WTC11 (cell line): ENCODE data around the gene ARID3B. TPM values are rescaled to one million over a fixed set of nuclear protein-coding genes. Genes with fewer than 3 reads are reported as not detected.

ENCODE experiments used
- ATAC-seq: fragments of 200-7000 bp; cut with Tn5 transposase; 2 replicates; pipeline ENCODE4 v1.10.0; 2021; ENCODE audit warnings: mild to moderate bottlenecking, moderate library complexity
- CTCF ChIA-PET: fragments of 300-600 bp; sonication (Branson Sonifier 250); formaldehyde crosslinking; loops from one replicate; lab custom pipeline; 2021; ENCODE audit warnings: antibody characterized with exemption; lab: Charles Lee
- POLR2A ChIA-PET: fragments of 350-600 bp; sonication (Branson Sonifier 250); formaldehyde crosslinking; loops from one replicate; lab custom pipeline; 2021; ENCODE audit warnings: antibody characterized with exemption; lab: Charles Lee
- DNase-seq: peaks from one replicate; pipeline ENCODE4 v3.0.0; 2021; ENCODE audit warnings: low spot score
- H3K27ac Mint-ChIP-seq: 2 replicates; pipeline ENCODE4 v1.8.0; 2021; ENCODE audit warnings: mixed read lengths
- H3K27me3 Mint-ChIP-seq: 2 replicates; pipeline ENCODE4 v1.8.0; 2021; ENCODE audit warnings: low read depth, mild to moderate bottlenecking, moderate library complexity, mixed read lengths
- H3K36me3 Mint-ChIP-seq: 2 replicates; pipeline ENCODE4 v1.8.0; 2021; ENCODE audit warnings: mixed read lengths
- H3K4me1 Mint-ChIP-seq: 2 replicates; pipeline ENCODE4 v1.8.0; 2022; ENCODE audit warnings: mixed read lengths
- H3K4me3 Mint-ChIP-seq: 2 replicates; pipeline ENCODE4 v1.8.0; 2021; ENCODE audit warnings: mild to moderate bottlenecking, moderate library complexity, mixed read lengths
- H3K9me3 Mint-ChIP-seq: 2 replicates; pipeline ENCODE4 v1.8.0; 2021; ENCODE audit warnings: mixed read lengths
- CBFB ChIP-seq: sonication (generic); formaldehyde crosslinking; IDR thresholded peaks from 2 replicates; pipeline ENCODE4 v1.8.1; 2022; ENCODE audit warnings: mild to moderate bottlenecking, low read depth, missing genetic modification reagents
- EMX1 ChIP-seq: fragments of 250-450 bp; sonication (Bioruptor Pico); IDR thresholded peaks from 2 replicates; pipeline ENCODE4 v1.8.0; 2021; ENCODE audit warnings: mild to moderate bottlenecking
- MXD4 ChIP-seq: fragments of 250-450 bp; sonication (Bioruptor Pico); IDR thresholded peaks from 2 replicates; pipeline ENCODE4 v1.8.0; 2021; ENCODE audit warnings: mild to moderate bottlenecking, moderate library complexity, borderline replicate concordance
- MYBL2 ChIP-seq: sonication (generic); formaldehyde crosslinking; IDR thresholded peaks from 2 replicates; pipeline ENCODE4 v1.8.1; 2023; ENCODE audit warnings: mild to moderate bottlenecking, moderate library complexity, missing genetic modification reagents
- NFYB ChIP-seq: sonication (generic); formaldehyde crosslinking; conservative IDR thresholded peaks from 2 replicates; pipeline ENCODE4 v1.8.0; 2022; ENCODE audit warnings: low read depth, missing genetic modification reagents
- NR3C1 ChIP-seq: sonication (generic); formaldehyde crosslinking; conservative IDR thresholded peaks from 2 replicates; pipeline ENCODE4 v1.8.1; 2023; ENCODE audit warnings: low read depth, mild to moderate bottlenecking, missing genetic modification reagents
- PRRX2 ChIP-seq: fragments of 250-450 bp; sonication (Bioruptor Pico); IDR thresholded peaks from 2 replicates; pipeline ENCODE4 v1.8.0; 2021; ENCODE audit warnings: mild to moderate bottlenecking
- RELA ChIP-seq: sonication (generic); formaldehyde crosslinking; IDR thresholded peaks from 2 replicates; pipeline ENCODE4 v1.8.1; 2022; ENCODE audit warnings: missing genetic modification reagents, mild to moderate bottlenecking, borderline replicate concordance
- SMAD4 ChIP-seq: sonication (generic); formaldehyde crosslinking; IDR thresholded peaks from 2 replicates; pipeline ENCODE4 v1.8.0; 2022; ENCODE audit warnings: mild to moderate bottlenecking, missing genetic modification reagents
- SOX15 ChIP-seq: fragments of 250-450 bp; sonication (Bioruptor Pico); IDR thresholded peaks from 2 replicates; pipeline ENCODE4 v1.9.0; 2021; ENCODE audit warnings: mild to moderate bottlenecking
- TEAD1 ChIP-seq: sonication (generic); formaldehyde crosslinking; IDR thresholded peaks from 2 replicates; pipeline ENCODE4 v1.8.0; 2022; ENCODE audit warnings: mild to moderate bottlenecking, missing genetic modification reagents
- TEAD4 ChIP-seq: sonication (generic); formaldehyde crosslinking; IDR thresholded peaks from 2 replicates; pipeline ENCODE4 v1.8.0; 2022; ENCODE audit warnings: mild to moderate bottlenecking, missing genetic modification reagents
- TP53 ChIP-seq: sonication (generic); formaldehyde crosslinking; IDR thresholded peaks from 2 replicates; pipeline ENCODE4 v1.8.1; 2023; ENCODE audit warnings: mild to moderate bottlenecking, missing genetic modification reagents
- ZBTB21 ChIP-seq: sonication (generic); formaldehyde crosslinking; IDR thresholded peaks from 2 replicates; pipeline ENCODE4 v1.8.1; 2023; ENCODE audit warnings: mild to moderate bottlenecking, missing genetic modification reagents, borderline replicate concordance
- ZNF416 ChIP-seq: fragments of 250-450 bp; sonication (Bioruptor Pico); IDR thresholded peaks from 2 replicates; pipeline ENCODE4 v1.9.0; 2021; ENCODE audit warnings: mild to moderate bottlenecking, inconsistent platforms
- total RNA-seq: library from RNA; stranded (reverse); gene quantifications from 3 replicates; pipeline ENCODE4 v1.2.3, GENCODE V29; 2021
- TF ChIP-seq, protein P1 (sequence below): sonication (generic); formaldehyde crosslinking; IDR thresholded peaks from 2 replicates; pipeline ENCODE4 v1.8.0; 2023; ENCODE audit warnings: missing genetic modification reagents
- TF ChIP-seq, protein P2 (sequence below): sonication (generic); formaldehyde crosslinking; IDR thresholded peaks from 2 replicates; pipeline ENCODE4 v1.8.0; 2022; ENCODE audit warnings: mild to moderate bottlenecking, missing genetic modification reagents
- TF ChIP-seq, protein P3 (sequence below): sonication (generic); formaldehyde crosslinking; conservative IDR thresholded peaks from 2 replicates; pipeline ENCODE4 v1.8.1; 2022; ENCODE audit warnings: mild to moderate bottlenecking, missing genetic modification reagents
- TF ChIP-seq, protein P4 (sequence below): sonication (generic); formaldehyde crosslinking; IDR thresholded peaks from 2 replicates; pipeline ENCODE4 v1.8.0; 2022; ENCODE audit warnings: missing genetic modification reagents
- TF ChIP-seq, protein P5 (sequence below): sonication (generic); formaldehyde crosslinking; IDR thresholded peaks from 2 replicates; pipeline ENCODE4 v1.8.1; 2023; ENCODE audit warnings: mild to moderate bottlenecking, missing genetic modification reagents, borderline replicate concordance
- TF ChIP-seq, protein P6 (sequence below): sonication (generic); formaldehyde crosslinking; IDR thresholded peaks from 2 replicates; pipeline ENCODE4 v1.8.1; 2022; ENCODE audit warnings: low read depth, mild to moderate bottlenecking, moderate library complexity, missing genetic modification reagents, borderline replicate concordance
- TF ChIP-seq, protein P7 (sequence below): sonication (generic); formaldehyde crosslinking; IDR thresholded peaks from 2 replicates; pipeline ENCODE4 v1.8.0; 2022; ENCODE audit warnings: mild to moderate bottlenecking, missing genetic modification reagents
- TF ChIP-seq, protein P8 (sequence below): sonication (generic); formaldehyde crosslinking; IDR thresholded peaks from 2 replicates; pipeline ENCODE4 v1.8.1; 2023; ENCODE audit warnings: mild to moderate bottlenecking, missing genetic modification reagents, moderate library complexity

Gene ARID3B
- total RNA-seq, 1 experiment from 2014 or later = 133 TPM

DNA sequence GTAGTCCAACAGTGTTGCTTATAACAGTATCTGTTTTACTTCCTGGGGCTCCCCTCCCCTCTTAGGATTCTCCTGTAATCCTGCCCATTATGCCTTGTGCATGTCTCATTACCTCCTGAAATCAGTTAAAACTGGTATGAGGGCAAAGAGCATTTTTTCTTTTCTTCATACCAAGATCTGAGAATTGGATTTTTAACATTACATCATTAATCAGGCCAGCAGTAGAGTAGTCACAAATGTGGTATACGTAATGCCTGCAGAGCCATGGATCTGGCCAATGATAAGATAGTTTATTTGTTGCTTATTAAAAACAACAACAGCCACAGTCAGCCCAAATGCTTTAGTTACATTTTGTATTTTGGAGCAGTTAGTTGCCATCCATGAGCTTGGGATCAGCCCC, 23.2 kb downstream of the ARID3B start:
- H3K27ac Mint-ChIP-seq = no peak overlapping the region
- no peaks in the 10 kb centered on the region for H3K27me3 Mint-ChIP-seq
- no peaks in the 10 kb centered on the region for H3K9me3 Mint-ChIP-seq
- H3K36me3 Mint-ChIP-seq = peaks cover 31% of the 10 kb centered on the region
- TF ChIP-seq, protein P1, sequence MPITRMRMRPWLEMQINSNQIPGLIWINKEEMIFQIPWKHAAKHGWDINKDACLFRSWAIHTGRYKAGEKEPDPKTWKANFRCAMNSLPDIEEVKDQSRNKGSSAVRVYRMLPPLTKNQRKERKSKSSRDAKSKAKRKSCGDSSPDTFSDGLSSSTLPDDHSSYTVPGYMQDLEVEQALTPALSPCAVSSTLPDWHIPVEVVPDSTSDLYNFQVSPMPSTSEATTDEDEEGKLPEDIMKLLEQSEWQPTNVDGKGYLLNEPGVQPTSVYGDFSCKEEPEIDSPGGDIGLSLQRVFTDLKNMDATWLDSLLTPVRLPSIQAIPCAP (CRISPR knock-in tag) = no peak
- no peak for TF ChIP-seq SMAD4 (CRISPR knock-in tag)
- TF ChIP-seq RELA (CRISPR knock-in tag) = no peak
- TF ChIP-seq, protein P2, sequence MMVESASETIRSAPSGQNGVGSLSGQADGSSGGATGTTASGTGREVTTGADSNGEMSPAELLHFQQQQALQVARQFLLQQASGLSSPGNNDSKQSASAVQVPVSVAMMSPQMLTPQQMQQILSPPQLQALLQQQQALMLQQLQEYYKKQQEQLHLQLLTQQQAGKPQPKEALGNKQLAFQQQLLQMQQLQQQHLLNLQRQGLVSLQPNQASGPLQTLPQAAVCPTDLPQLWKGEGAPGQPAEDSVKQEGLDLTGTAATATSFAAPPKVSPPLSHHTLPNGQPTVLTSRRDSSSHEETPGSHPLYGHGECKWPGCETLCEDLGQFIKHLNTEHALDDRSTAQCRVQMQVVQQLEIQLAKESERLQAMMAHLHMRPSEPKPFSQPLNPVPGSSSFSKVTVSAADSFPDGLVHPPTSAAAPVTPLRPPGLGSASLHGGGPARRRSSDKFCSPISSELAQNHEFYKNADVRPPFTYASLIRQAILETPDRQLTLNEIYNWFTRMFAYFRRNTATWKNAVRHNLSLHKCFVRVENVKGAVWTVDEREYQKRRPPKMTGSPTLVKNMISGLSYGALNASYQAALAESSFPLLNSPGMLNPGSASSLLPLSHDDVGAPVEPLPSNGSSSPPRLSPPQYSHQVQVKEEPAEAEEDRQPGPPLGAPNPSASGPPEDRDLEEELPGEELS (CRISPR knock-in tag) = no peak
- TF ChIP-seq NR3C1 (CRISPR knock-in tag) = no peak
- TF ChIP-seq, protein P3, sequence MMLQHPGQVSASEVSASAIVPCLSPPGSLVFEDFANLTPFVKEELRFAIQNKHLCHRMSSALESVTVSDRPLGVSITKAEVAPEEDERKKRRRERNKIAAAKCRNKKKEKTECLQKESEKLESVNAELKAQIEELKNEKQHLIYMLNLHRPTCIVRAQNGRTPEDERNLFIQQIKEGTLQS = no peak
- DNase-seq (no peak), ATAC-seq (no peak)
- POLR2A ChIA-PET = no interaction called here
- no peak overlapping the region for H3K4me3 Mint-ChIP-seq
- CTCF ChIA-PET = no interaction called here
- H3K4me1 Mint-ChIP-seq = peaks cover 25% of the 10 kb centered on the region

DNA sequence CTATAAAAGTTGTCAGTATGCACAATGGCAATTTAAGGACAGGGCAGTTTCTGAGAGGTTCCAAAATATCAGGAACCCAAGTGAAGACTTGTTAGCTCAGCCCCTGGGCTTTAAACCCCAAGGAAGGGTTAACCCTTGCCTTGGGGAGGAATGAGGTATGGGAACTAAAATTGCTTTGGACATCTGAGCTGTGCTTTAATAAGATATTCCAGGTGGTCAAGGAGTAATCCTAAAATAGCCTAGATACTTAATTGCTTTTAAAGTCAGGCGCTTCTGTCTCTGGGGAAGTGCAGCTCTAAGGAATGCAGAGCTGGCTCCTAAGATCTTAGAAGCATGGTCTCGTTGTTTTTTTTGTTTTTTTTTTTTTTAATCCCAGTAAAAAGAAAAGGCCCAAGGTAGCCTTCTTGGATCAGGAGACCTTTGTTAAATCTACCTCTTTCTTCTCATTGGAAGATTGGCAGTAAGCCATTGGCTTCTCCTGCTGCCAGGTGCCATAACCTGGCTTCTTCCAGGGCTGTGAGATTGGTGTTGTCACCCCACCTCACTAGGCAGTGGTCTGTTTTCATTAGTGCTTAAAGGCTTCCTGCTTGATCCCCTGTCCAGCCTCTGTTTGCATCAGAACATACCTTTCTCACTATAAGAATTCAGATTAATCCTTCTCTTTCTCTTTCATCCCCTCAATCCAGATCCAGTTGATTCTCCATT, 24.5 kb downstream of the ARID3B start:
- ChIA-PET CTCF (no interaction called here), POLR2A (no interaction called here)
- H3K27ac Mint-ChIP-seq = peak overlapping the region; percentile 67
- ATAC-seq = no peak
- no peaks in the 10 kb centered on the region for H3K9me3 Mint-ChIP-seq
- H3K27me3 Mint-ChIP-seq = no peaks in the 10 kb centered on the region
- no peak for DNase-seq
- H3K4me1 Mint-ChIP-seq = peaks cover 21% of the 10 kb centered on the region
- H3K4me3 Mint-ChIP-seq = no peak overlapping the region
- peaks cover 31% of the 10 kb centered on the region for H3K36me3 Mint-ChIP-seq
- TF ChIP-seq ZNF416 (CRISPR knock-in tag) (no peak), SOX15 (no peak), CBFB (no peak), EMX1 (CRISPR knock-in tag) (no peak), PRRX2 (CRISPR knock-in tag) (no peak), TEAD1 (CRISPR knock-in tag) (no peak), TEAD4 (CRISPR knock-in tag) (no peak), ZBTB21 (CRISPR knock-in tag) (no peak), MYBL2 (CRISPR knock-in tag) (no peak), NFYB (CRISPR knock-in tag) (no peak), MXD4 (no peak), TP53 (no peak)
- TF ChIP-seq, protein P4, sequence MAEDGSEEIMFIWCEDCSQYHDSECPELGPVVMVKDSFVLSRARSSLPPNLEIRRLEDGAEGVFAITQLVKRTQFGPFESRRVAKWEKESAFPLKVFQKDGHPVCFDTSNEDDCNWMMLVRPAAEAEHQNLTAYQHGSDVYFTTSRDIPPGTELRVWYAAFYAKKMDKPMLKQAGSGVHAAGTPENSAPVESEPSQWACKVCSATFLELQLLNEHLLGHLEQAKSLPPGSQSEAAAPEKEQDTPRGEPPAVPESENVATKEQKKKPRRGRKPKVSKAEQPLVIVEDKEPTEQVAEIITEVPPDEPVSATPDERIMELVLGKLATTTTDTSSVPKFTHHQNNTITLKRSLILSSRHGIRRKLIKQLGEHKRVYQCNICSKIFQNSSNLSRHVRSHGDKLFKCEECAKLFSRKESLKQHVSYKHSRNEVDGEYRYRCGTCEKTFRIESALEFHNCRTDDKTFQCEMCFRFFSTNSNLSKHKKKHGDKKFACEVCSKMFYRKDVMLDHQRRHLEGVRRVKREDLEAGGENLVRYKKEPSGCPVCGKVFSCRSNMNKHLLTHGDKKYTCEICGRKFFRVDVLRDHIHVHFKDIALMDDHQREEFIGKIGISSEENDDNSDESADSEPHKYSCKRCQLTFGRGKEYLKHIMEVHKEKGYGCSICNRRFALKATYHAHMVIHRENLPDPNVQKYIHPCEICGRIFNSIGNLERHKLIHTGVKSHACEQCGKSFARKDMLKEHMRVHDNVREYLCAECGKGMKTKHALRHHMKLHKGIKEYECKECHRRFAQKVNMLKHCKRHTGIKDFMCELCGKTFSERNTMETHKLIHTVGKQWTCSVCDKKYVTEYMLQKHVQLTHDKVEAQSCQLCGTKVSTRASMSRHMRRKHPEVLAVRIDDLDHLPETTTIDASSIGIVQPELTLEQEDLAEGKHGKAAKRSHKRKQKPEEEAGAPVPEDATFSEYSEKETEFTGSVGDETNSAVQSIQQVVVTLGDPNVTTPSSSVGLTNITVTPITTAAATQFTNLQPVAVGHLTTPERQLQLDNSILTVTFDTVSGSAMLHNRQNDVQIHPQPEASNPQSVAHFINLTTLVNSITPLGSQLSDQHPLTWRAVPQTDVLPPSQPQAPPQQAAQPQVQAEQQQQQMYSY (CRISPR knock-in tag) = no peak
- TF ChIP-seq, protein P5, sequence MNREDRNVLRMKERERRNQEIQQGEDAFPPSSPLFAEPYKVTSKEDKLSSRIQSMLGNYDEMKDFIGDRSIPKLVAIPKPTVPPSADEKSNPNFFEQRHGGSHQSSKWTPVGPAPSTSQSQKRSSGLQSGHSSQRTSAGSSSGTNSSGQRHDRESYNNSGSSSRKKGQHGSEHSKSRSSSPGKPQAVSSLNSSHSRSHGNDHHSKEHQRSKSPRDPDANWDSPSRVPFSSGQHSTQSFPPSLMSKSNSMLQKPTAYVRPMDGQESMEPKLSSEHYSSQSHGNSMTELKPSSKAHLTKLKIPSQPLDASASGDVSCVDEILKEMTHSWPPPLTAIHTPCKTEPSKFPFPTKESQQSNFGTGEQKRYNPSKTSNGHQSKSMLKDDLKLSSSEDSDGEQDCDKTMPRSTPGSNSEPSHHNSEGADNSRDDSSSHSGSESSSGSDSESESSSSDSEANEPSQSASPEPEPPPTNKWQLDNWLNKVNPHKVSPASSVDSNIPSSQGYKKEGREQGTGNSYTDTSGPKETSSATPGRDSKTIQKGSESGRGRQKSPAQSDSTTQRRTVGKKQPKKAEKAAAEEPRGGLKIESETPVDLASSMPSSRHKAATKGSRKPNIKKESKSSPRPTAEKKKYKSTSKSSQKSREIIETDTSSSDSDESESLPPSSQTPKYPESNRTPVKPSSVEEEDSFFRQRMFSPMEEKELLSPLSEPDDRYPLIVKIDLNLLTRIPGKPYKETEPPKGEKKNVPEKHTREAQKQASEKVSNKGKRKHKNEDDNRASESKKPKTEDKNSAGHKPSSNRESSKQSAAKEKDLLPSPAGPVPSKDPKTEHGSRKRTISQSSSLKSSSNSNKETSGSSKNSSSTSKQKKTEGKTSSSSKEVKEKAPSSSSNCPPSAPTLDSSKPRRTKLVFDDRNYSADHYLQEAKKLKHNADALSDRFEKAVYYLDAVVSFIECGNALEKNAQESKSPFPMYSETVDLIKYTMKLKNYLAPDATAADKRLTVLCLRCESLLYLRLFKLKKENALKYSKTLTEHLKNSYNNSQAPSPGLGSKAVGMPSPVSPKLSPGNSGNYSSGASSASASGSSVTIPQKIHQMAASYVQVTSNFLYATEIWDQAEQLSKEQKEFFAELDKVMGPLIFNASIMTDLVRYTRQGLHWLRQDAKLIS = no peak
- TF ChIP-seq, protein P6, sequence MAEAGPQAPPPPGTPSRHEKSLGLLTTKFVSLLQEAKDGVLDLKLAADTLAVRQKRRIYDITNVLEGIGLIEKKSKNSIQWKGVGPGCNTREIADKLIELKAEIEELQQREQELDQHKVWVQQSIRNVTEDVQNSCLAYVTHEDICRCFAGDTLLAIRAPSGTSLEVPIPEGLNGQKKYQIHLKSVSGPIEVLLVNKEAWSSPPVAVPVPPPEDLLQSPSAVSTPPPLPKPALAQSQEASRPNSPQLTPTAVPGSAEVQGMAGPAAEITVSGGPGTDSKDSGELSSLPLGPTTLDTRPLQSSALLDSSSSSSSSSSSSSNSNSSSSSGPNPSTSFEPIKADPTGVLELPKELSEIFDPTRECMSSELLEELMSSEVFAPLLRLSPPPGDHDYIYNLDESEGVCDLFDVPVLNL = no peak
- TF ChIP-seq, protein P7, sequence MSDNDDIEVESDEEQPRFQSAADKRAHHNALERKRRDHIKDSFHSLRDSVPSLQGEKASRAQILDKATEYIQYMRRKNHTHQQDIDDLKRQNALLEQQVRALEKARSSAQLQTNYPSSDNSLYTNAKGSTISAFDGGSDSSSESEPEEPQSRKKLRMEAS (CRISPR knock-in tag) = no peak
- TF ChIP-seq, protein P8, sequence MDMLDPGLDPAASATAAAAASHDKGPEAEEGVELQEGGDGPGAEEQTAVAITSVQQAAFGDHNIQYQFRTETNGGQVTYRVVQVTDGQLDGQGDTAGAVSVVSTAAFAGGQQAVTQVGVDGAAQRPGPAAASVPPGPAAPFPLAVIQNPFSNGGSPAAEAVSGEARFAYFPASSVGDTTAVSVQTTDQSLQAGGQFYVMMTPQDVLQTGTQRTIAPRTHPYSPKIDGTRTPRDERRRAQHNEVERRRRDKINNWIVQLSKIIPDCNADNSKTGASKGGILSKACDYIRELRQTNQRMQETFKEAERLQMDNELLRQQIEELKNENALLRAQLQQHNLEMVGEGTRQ (CRISPR knock-in tag) = no peak
